ENCODE results near the gene TMEM40.

Gene TMEM40

GRCh38 chr3:12796171-12797123 lies 37.4 kb upstream of the TMEM40 start, which contains the start of gene CAND2 (continued):
- TF ChIP-seq ZNF792 (tag by site-specific recombination; IDR thresholded peaks at IDR 0.05) = 0 out of 2 replicates have a peak, but pooled peaks have one; percentile 30
- no peak for TF ChIP-seq ZNF518A (tag by site-specific recombination; conservative IDR thresholded peaks at IDR 0.05; ENCODE audit: low read depth)
- peak; percentile 67; the same call in 1 of the 2 replicates for TF ChIP-seq ZNF391 (tag by site-specific recombination; IDR thresholded peaks at IDR 0.05; ENCODE audit: borderline replicate concordance, low read depth)
- no peak for TF ChIP-seq ZNF837 (tag by site-specific recombination; IDR thresholded peaks at IDR 0.05)
- peak; percentile 53; the same call in 1 of the 2 replicates for TF ChIP-seq ZBTB20 (tag by site-specific recombination; IDR thresholded peaks at IDR 0.05)
- no peak for TF ChIP-seq ZNF558 (tag by site-specific recombination; IDR thresholded peaks at IDR 0.05)
- TF ChIP-seq PATZ1 (tag by site-specific recombination; IDR thresholded peaks at IDR 0.05) = peak; percentile 89
- TF ChIP-seq ZBTB1 (tag by site-specific recombination; IDR thresholded peaks at IDR 0.05) = no peak
- TF ChIP-seq SCRT1 (tag by site-specific recombination; IDR thresholded peaks at IDR 0.05; ENCODE audit: borderline replicate concordance) = no peak
- peak; percentile 81 for TF ChIP-seq ZIC2 (tag by site-specific recombination; IDR thresholded peaks at IDR 0.05)
- no peak for TF ChIP-seq PRDM2 (tag by site-specific recombination; IDR thresholded peaks at IDR 0.05; ENCODE audit: borderline replicate concordance)
- no peak for TF ChIP-seq ZNF791 (tag by site-specific recombination; IDR thresholded peaks at IDR 0.05)
- no peak for TF ChIP-seq ZNF670 (tag by site-specific recombination; IDR thresholded peaks at IDR 0.05; ENCODE audit: low read depth)
- no peak for TF ChIP-seq ZNF138 (tag by site-specific recombination; IDR thresholded peaks at IDR 0.05; ENCODE audit: borderline replicate concordance)
- no peak for TF ChIP-seq ZNF302 (tag by site-specific recombination; IDR thresholded peaks at IDR 0.05; ENCODE audit: low read depth)
- TF ChIP-seq ZNF423 (tag by site-specific recombination; IDR thresholded peaks at IDR 0.05) = peak; percentile 39; the same call in 1 of the 2 replicates
- peak; percentile 82 for TF ChIP-seq ZSCAN30 (tag by site-specific recombination; IDR thresholded peaks at IDR 0.05)
- no peak for TF ChIP-seq SALL2 (tag by site-specific recombination; IDR thresholded peaks at IDR 0.05; ENCODE audit: borderline replicate concordance)
- TF ChIP-seq ZEB2 (tag by site-specific recombination; IDR thresholded peaks at IDR 0.05) = peak; percentile 56
- TF ChIP-seq ZSCAN23 (tag by site-specific recombination; IDR thresholded peaks at IDR 0.05) = no peak
- TF ChIP-seq MZF1 (tag by site-specific recombination; IDR thresholded peaks at IDR 0.05; ENCODE audit: borderline replicate concordance) = no peak
- no peak for TF ChIP-seq ZNF626 (tag by site-specific recombination; IDR thresholded peaks at IDR 0.05)
- no peak for TF ChIP-seq MEIS1 (CRISPR knock-in tag; IDR thresholded peaks at IDR 0.05; ENCODE audit: borderline replicate concordance)
- no peak for TF ChIP-seq ZNF202 (tag by site-specific recombination; IDR thresholded peaks at IDR 0.05; ENCODE audit: borderline replicate concordance)
- TF ChIP-seq ZNF747 (tag by site-specific recombination; IDR thresholded peaks at IDR 0.05) = no peak
- no peak for TF ChIP-seq ZNF549 (tag by site-specific recombination; IDR thresholded peaks at IDR 0.05)
- no peak for TF ChIP-seq ZNF529 (tag by site-specific recombination; IDR thresholded peaks at IDR 0.05; ENCODE audit: insufficient replicate concordance)

Measured in HEK293 (cell line).